Measurements from ENCODE around the gene MAML2. TPM values are rescaled to one million over a fixed set of nuclear protein-coding genes. Genes with fewer than 3 reads are reported as not detected.

Gene MAML2
- total RNA-seq, 4 donors from 2014 or later = 4.7 to 21.7 (median 7.3) TPM

- TF ChIP-seq CTCF (IDR thresholded peaks at IDR 0.05) = no peak
- no peak for TF ChIP-seq POLR2A (IDR thresholded peaks at IDR 0.05)
- no peak overlapping the region for H3K4me3 ChIP-seq
- peaks cover 8 to 39% (median 13%) of the 10 kb centered on the region in 3 donors for H3K4me1 ChIP-seq
- intact Hi-C loops (cut with DNase I) = no loop called here
- H3K27ac ChIP-seq = peak overlapping the region; percentile 21 to 74 (median 60)
- DNase-seq = no peak
- H3K36me3 ChIP-seq = no peaks in the 10 kb centered on the region
- WGBS, 2 donors = 20 to 24% methylated on average over 5 of the region's 5 CpGs
- no peaks in the 10 kb centered on the region for H3K9me3 ChIP-seq
- no peaks in the 10 kb centered on the region for H3K27me3 ChIP-seq
These were observed 135.2 kb downstream of the MAML2 start for GRCh38 chr11:96207459-96208449.

DNA sequence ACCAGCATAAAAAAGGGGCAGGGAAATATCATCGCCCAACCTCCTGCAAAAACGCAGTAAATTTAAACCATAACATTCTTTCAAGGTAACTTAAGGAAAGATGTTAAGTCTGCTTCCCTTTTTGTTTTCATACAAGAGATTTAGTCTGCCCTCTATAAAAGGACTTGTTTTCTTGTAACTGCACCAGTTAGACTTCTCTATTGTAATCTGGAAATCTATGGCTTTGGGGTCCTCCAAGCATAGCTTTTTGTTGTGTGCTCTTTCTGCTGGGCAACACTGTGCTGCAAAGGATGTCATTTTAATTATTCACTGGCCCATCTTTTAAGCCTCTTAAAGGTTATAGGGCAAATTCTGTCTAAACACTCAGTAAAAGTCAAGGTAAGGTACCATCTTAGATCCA lies 136.0 kb downstream of the MAML2 start:
- intact Hi-C loops (cut with DNase I) = no loop called here
- peaks cover 8 to 31% (median 8%) of the 10 kb centered on the region in 3 donors for H3K4me1 ChIP-seq
- no peak overlapping the region for H3K4me3 ChIP-seq
- H3K9me3 ChIP-seq = no peaks in the 10 kb centered on the region
- WGBS, 2 donors = 94 to 97% methylated on average over 2 of the region's 2 CpGs
- TF ChIP-seq CTCF (IDR thresholded peaks at IDR 0.05) = no peak
- TF ChIP-seq POLR2A (IDR thresholded peaks at IDR 0.05) = no peak
- peak overlapping the region in 3 of 4 donors; percentile 53 to 74 (median 68) for H3K27ac ChIP-seq
- no peaks in the 10 kb centered on the region for H3K27me3 ChIP-seq
- DNase-seq = no peak
- no peaks in the 10 kb centered on the region for H3K36me3 ChIP-seq

DNA sequence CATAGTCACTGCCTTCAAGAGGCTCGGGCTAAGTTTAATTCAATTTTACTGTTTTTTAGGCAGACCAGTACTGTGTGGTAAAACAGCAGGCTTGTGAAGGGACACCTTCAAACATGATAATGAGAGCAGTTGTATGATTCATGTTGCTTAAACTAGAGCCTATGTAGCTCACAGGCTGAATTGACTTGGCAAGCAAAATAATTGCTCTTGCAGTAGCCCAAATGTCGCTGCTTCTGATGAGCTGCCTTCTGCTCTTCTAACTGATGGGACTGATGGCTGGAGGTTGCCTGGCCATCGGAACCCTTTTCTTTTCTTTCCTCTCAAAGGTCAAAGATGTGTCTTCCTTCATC lies 137.6 kb downstream of the MAML2 start:
- Histone ChIP-seq H3K4me1 (peaks cover 8 to 24% (median 8%) of the 10 kb centered on the region in 3 donors), H3K27ac (no peak overlapping the region)
- DNase-seq = no peak

DNA sequence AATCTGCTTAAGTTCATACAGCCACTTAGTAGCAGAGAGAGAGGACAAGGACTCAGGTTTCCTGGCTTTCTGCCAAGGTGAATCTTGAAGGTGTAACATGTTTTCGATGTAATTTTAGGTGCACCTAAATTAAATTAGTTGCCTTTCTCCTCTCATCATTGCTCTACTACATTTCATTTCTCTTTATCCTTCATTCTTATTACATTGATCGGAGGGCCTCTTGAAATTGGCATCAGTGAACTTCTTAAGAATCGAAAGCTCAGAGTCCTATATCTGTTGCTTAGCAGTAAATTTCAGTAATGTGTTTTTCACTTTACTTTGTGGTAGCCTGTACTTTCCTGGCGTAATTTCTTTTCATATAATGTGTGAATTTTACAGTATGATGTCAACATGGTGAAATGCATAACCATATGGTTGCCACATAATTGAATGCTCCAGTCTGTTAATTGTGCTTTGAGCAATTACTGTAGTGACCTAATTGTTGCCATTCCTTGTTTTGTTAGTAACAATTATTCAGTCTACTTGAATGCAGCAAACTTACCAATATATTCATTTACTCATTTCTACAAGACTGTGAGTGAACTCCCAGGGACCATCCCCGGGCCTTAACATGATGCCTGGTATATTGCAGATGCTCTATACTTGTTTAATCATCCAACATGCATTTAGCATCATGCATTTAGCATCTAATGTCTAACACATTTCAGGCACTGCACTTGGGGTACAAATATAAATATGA lies 138.1 kb downstream of the MAML2 start:
- no peaks in the 10 kb centered on the region for H3K27me3 ChIP-seq
- no peaks in the 10 kb centered on the region for H3K9me3 ChIP-seq
- no peak for TF ChIP-seq POLR2A (IDR thresholded peaks at IDR 0.05)
- no peak for TF ChIP-seq CTCF (IDR thresholded peaks at IDR 0.05)
- H3K4me1 ChIP-seq = peaks cover 8 to 28% (median 12%) of the 10 kb centered on the region in 3 donors
- no peak for DNase-seq
- WGBS, 2 donors = 84 to 90% methylated on average over 5 of the region's 5 CpGs
- intact Hi-C loops (cut with DNase I) = no loop called here
- no peak overlapping the region for H3K27ac ChIP-seq
- H3K4me3 ChIP-seq = no peak overlapping the region
- no peaks in the 10 kb centered on the region for H3K36me3 ChIP-seq

More for the DNA sequence above, 137.6 kb downstream of the MAML2 start:
- TF ChIP-seq CTCF (IDR thresholded peaks at IDR 0.05) (no peak), POLR2A (IDR thresholded peaks at IDR 0.05) (no peak)
- intact Hi-C loops (cut with DNase I) = no loop called here
- H3K36me3 ChIP-seq = no peaks in the 10 kb centered on the region
- WGBS, 2 donors = 83 to 88% methylated on average over 3 of the region's 3 CpGs
- no peaks in the 10 kb centered on the region for H3K9me3 ChIP-seq
- no peaks in the 10 kb centered on the region for H3K27me3 ChIP-seq
- no peak overlapping the region for H3K4me3 ChIP-seq

DNA sequence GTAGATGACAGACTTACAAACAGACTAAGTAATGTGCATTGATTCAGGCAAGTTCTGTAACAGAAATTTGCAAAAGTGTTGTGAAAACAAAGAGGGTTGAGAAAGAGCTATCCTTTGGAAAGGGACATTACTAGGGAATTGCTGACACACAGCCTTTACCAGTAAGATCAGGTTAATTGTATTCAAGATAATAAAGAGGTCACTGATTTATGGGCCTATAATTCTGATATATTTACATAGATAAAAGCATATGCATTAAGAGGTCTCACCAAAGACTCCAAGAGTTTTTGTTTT lies 138.7 kb downstream of the MAML2 start:
- no peaks in the 10 kb centered on the region for H3K36me3 ChIP-seq
- no peaks in the 10 kb centered on the region for H3K9me3 ChIP-seq
- TF ChIP-seq POLR2A (IDR thresholded peaks at IDR 0.05) = no peak
- no peak for TF ChIP-seq CTCF (IDR thresholded peaks at IDR 0.05)
- no peak for DNase-seq
- peaks cover 8 to 34% (median 12%) of the 10 kb centered on the region in 3 donors for H3K4me1 ChIP-seq
- intact Hi-C loops (cut with DNase I) = no loop called here
- H3K27me3 ChIP-seq = no peaks in the 10 kb centered on the region
- no peak overlapping the region for H3K27ac ChIP-seq
- no peak overlapping the region for H3K4me3 ChIP-seq

All from esophagus squamous epithelium (tissue), 5 donors.